WTC11 (cell line): ENCODE results near the gene UBL4B. TPM values are rescaled to one million over a fixed set of nuclear protein-coding genes. Genes with fewer than 3 reads are reported as not detected.

Experiments
- ATAC-seq: fragments of 200-7000 bp; cut with Tn5 transposase; 2 replicates; pipeline ENCODE4 v1.10.0; 2021; ENCODE audit warnings: mild to moderate bottlenecking, moderate library complexity
- CTCF ChIA-PET: fragments of 300-600 bp; sonication (Branson Sonifier 250); formaldehyde crosslinking; loops from one replicate; lab custom pipeline; 2021; ENCODE audit warnings: antibody characterized with exemption; lab: Charles Lee
- POLR2A ChIA-PET: fragments of 350-600 bp; sonication (Branson Sonifier 250); formaldehyde crosslinking; loops from one replicate; lab custom pipeline; 2021; ENCODE audit warnings: antibody characterized with exemption; lab: Charles Lee
- DNase-seq: peaks from one replicate; pipeline ENCODE4 v3.0.0; 2021; ENCODE audit warnings: low spot score
- H3K27ac Mint-ChIP-seq: 2 replicates; pipeline ENCODE4 v1.8.0; 2021; ENCODE audit warnings: mixed read lengths
- H3K27me3 Mint-ChIP-seq: 2 replicates; pipeline ENCODE4 v1.8.0; 2021; ENCODE audit warnings: low read depth, mild to moderate bottlenecking, moderate library complexity, mixed read lengths
- H3K36me3 Mint-ChIP-seq: 2 replicates; pipeline ENCODE4 v1.8.0; 2021; ENCODE audit warnings: mixed read lengths
- H3K4me1 Mint-ChIP-seq: 2 replicates; pipeline ENCODE4 v1.8.0; 2022; ENCODE audit warnings: mixed read lengths
- H3K4me3 Mint-ChIP-seq: 2 replicates; pipeline ENCODE4 v1.8.0; 2021; ENCODE audit warnings: mild to moderate bottlenecking, moderate library complexity, mixed read lengths
- H3K9me3 Mint-ChIP-seq: 2 replicates; pipeline ENCODE4 v1.8.0; 2021; ENCODE audit warnings: mixed read lengths
- ATF1 ChIP-seq: sonication (generic); formaldehyde crosslinking; IDR thresholded peaks from 2 replicates; pipeline ENCODE4 v1.8.1; 2023; ENCODE audit warnings: mild to moderate bottlenecking, moderate library complexity, missing genetic modification reagents
- ATF3 ChIP-seq: sonication (generic); formaldehyde crosslinking; conservative IDR thresholded peaks from 2 replicates; pipeline ENCODE4 v1.8.1; 2022; ENCODE audit warnings: mild to moderate bottlenecking, missing genetic modification reagents
- CREB1 ChIP-seq: sonication (generic); formaldehyde crosslinking; IDR thresholded peaks from 2 replicates; pipeline ENCODE4 v1.8.0; 2023; ENCODE audit warnings: mild to moderate bottlenecking, missing genetic modification reagents
- CREM ChIP-seq: sonication (generic); formaldehyde crosslinking; IDR thresholded peaks from 2 replicates; pipeline ENCODE4 v1.8.1; 2022; ENCODE audit warnings: mild to moderate bottlenecking, missing genetic modification reagents, moderate library complexity
- E2F4 ChIP-seq: sonication (generic); formaldehyde crosslinking; IDR thresholded peaks from 2 replicates; pipeline ENCODE4 v1.8.1; 2022; ENCODE audit warnings: low read depth, mild to moderate bottlenecking, moderate library complexity, missing genetic modification reagents, borderline replicate concordance
- ETV6 ChIP-seq: sonication (generic); formaldehyde crosslinking; IDR thresholded peaks from 2 replicates; pipeline ENCODE4 v1.8.1; 2022; ENCODE audit warnings: mild to moderate bottlenecking, missing genetic modification reagents
- FOXK1 ChIP-seq: sonication (generic); formaldehyde crosslinking; IDR thresholded peaks from 2 replicates; pipeline ENCODE4 v1.8.0; 2022; ENCODE audit warnings: mild to moderate bottlenecking, moderate library complexity, missing genetic modification reagents
- FOXP1 ChIP-seq: sonication (generic); formaldehyde crosslinking; IDR thresholded peaks from 2 replicates; pipeline ENCODE4 v1.8.0; 2022; ENCODE audit warnings: missing genetic modification reagents, mild to moderate bottlenecking, moderate library complexity, borderline replicate concordance
- GABPB1 ChIP-seq: sonication (generic); formaldehyde crosslinking; IDR thresholded peaks from 2 replicates; pipeline ENCODE4 v1.8.1; 2023; ENCODE audit warnings: mild to moderate bottlenecking, missing genetic modification reagents
- HMGXB4 ChIP-seq: sonication (generic); formaldehyde crosslinking; IDR thresholded peaks from 2 replicates; pipeline ENCODE4 v1.8.1; 2023; ENCODE audit warnings: mild to moderate bottlenecking, moderate library complexity, missing genetic modification reagents
- JUN ChIP-seq: sonication (generic); formaldehyde crosslinking; IDR thresholded peaks from 2 replicates; pipeline ENCODE4 v1.8.0; 2023; ENCODE audit warnings: mild to moderate bottlenecking, missing genetic modification reagents
- KAT7 ChIP-seq: sonication (generic); formaldehyde crosslinking; IDR thresholded peaks from 2 replicates; pipeline ENCODE4 v1.8.1; 2023; ENCODE audit warnings: missing genetic modification reagents, mild to moderate bottlenecking, borderline replicate concordance
- NFATC4 ChIP-seq: fragments of 250-450 bp; sonication (Bioruptor Pico); IDR thresholded peaks from 2 replicates; pipeline ENCODE4 v1.9.0; 2021; ENCODE audit warnings: mild to moderate bottlenecking
- NR2C2 ChIP-seq: sonication (generic); formaldehyde crosslinking; IDR thresholded peaks from 2 replicates; pipeline ENCODE4 v1.8.0; 2022; ENCODE audit warnings: mild to moderate bottlenecking, missing genetic modification reagents
- PREB ChIP-seq: sonication (generic); formaldehyde crosslinking; IDR thresholded peaks from 2 replicates; pipeline ENCODE4 v1.8.1; 2022; ENCODE audit warnings: mild to moderate bottlenecking, missing genetic modification reagents, moderate library complexity, borderline replicate concordance
- PRRX2 ChIP-seq: fragments of 250-450 bp; sonication (Bioruptor Pico); IDR thresholded peaks from 2 replicates; pipeline ENCODE4 v1.8.0; 2021; ENCODE audit warnings: mild to moderate bottlenecking
- SMAD4 ChIP-seq: sonication (generic); formaldehyde crosslinking; IDR thresholded peaks from 2 replicates; pipeline ENCODE4 v1.8.0; 2022; ENCODE audit warnings: mild to moderate bottlenecking, missing genetic modification reagents
- SP1 ChIP-seq: sonication (generic); formaldehyde crosslinking; conservative IDR thresholded peaks from 2 replicates; pipeline ENCODE4 v1.8.1; 2022; ENCODE audit warnings: missing genetic modification reagents
- TCF7 ChIP-seq: sonication (generic); formaldehyde crosslinking; IDR thresholded peaks from 2 replicates; pipeline ENCODE4 v1.8.0; 2022; ENCODE audit warnings: mild to moderate bottlenecking, low read depth, missing genetic modification reagents, moderate library complexity
- USF1 ChIP-seq: sonication (generic); formaldehyde crosslinking; IDR thresholded peaks from 2 replicates; pipeline ENCODE4 v1.8.0; 2022; ENCODE audit warnings: mild to moderate bottlenecking, missing genetic modification reagents
- ZBTB43 ChIP-seq: sonication (generic); formaldehyde crosslinking; IDR thresholded peaks from 2 replicates; pipeline ENCODE4 v1.8.1; 2023; ENCODE audit warnings: mild to moderate bottlenecking, missing genetic modification reagents
- ZNF138 ChIP-seq: sonication (generic); formaldehyde crosslinking; conservative IDR thresholded peaks from 2 replicates; pipeline ENCODE4 v1.8.1; 2022; ENCODE audit warnings: mild to moderate bottlenecking, moderate library complexity, missing genetic modification reagents
- ZNF232 ChIP-seq: sonication (generic); formaldehyde crosslinking; IDR thresholded peaks from 2 replicates; pipeline ENCODE4 v1.8.0; 2022; ENCODE audit warnings: mild to moderate bottlenecking, missing genetic modification reagents
- ZNF263 ChIP-seq: sonication (generic); formaldehyde crosslinking; IDR thresholded peaks from 2 replicates; pipeline ENCODE4 v1.8.1; 2022; ENCODE audit warnings: low read depth, mild to moderate bottlenecking, moderate library complexity, missing genetic modification reagents
- ZNF317 ChIP-seq: sonication (generic); formaldehyde crosslinking; IDR thresholded peaks from 2 replicates; pipeline ENCODE4 v1.8.1; 2023; ENCODE audit warnings: low read depth, mild to moderate bottlenecking, moderate library complexity, missing genetic modification reagents, borderline replicate concordance
- ZNF512 ChIP-seq: sonication (generic); formaldehyde crosslinking; IDR thresholded peaks from 2 replicates; pipeline ENCODE4 v1.8.1; 2022; ENCODE audit warnings: missing genetic modification reagents, borderline replicate concordance
- total RNA-seq: library from RNA; stranded (reverse); gene quantifications from 3 replicates; pipeline ENCODE4 v1.2.3, GENCODE V29; 2021
- TF ChIP-seq, protein P1 (sequence below): sonication (generic); formaldehyde crosslinking; IDR thresholded peaks from 2 replicates; pipeline ENCODE4 v1.8.0; 2022; ENCODE audit warnings: mild to moderate bottlenecking, missing genetic modification reagents

Gene UBL4B
- total RNA-seq, 1 experiment from 2014 or later, result 0.11 TPM

DNA sequence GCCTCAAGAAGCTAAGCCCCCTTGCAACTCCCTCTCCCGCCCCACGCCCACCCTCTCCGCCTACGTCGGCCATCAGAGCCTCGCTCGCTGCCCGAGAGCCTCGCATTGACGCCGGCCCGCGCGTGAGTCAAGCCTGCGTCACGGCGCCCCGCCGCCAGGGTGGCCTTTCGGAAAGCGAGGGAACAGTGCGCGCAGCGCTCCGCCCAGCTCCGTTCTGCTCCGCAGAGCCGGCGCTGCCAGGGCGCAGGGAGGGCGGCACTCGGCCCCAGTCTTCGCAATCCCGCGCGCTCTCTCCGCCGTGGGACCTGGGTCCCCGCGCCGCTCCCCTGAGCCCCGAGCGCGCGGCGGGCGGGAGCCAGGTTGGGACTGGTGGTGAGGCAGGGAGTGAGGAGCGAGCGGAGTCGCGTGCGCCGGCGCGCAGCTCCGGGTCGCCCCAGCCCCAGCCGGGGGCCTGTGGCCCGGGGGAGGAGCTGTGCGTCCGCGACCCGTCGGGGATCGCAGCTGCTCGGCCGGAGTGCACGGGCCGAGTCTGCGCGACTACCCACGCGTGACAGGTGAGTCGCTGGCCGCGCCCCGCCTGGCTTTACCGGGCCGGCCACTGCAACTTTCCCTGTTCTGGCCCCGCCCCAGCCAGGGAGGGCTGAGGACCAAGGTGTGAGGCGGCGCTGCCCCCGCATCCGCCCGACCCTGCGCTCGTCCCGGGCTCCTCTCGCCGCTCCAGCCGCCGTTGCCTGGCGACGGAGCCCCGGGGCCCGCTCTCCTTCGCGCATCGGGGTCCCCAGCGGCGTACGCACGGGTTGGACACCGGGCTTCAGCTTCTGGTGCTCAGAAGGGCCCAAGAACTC is 38.3 kb downstream of the UBL4B start, which contains the start of gene SLC6A17:
Gene SLC6A17 (plus strand): TSS at position 165 of the 845 bp plus-strand sequence. CDS start 16,436 bp downstream, outside the sequence.
- TF ChIP-seq ATF1 (CRISPR knock-in tag) (0 out of 2 replicates have a peak, but pooled peaks have one; percentile 42), SP1 (no peak), ZNF317 (CRISPR knock-in tag) (no peak), ZNF232 (CRISPR knock-in tag) (no peak), ETV6 (CRISPR knock-in tag) (peak; percentile 48; the same call in 1 of the 2 replicates), ZNF263 (CRISPR knock-in tag) (no peak), SMAD4 (CRISPR knock-in tag) (no peak), ZNF512 (CRISPR knock-in tag) (no peak), NFATC4 (CRISPR knock-in tag) (no peak), PREB (no peak), HMGXB4 (peak; percentile 73; the same call in 1 of the 2 replicates), ZNF138 (no peak), ZBTB43 (CRISPR knock-in tag) (0 out of 2 replicates have a peak, but pooled peaks have one; percentile 29), USF1 (0 out of 2 replicates have a peak, but pooled peaks have one; percentile 14), KAT7 (CRISPR knock-in tag) (0 out of 2 replicates have a peak, but pooled peaks have one; percentile 43), ATF3 (CRISPR knock-in tag) (no peak), PRRX2 (no peak), CREM (no peak), JUN (no peak), NR2C2 (CRISPR knock-in tag) (no peak), CREB1 (CRISPR knock-in tag) (no peak), FOXP1 (CRISPR knock-in tag) (0 out of 2 replicates have a peak, but pooled peaks have one; percentile 15), E2F4 (CRISPR knock-in tag) (0 out of 2 replicates have a peak, but pooled peaks have one; percentile 50), GABPB1 (CRISPR knock-in tag) (no peak), FOXK1 (CRISPR knock-in tag) (no peak; the same call in 1 of the 2 replicates), TCF7 (CRISPR knock-in tag) (no peak)
- TF ChIP-seq, protein P1, sequence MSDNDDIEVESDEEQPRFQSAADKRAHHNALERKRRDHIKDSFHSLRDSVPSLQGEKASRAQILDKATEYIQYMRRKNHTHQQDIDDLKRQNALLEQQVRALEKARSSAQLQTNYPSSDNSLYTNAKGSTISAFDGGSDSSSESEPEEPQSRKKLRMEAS (CRISPR knock-in tag), result peak; percentile 47; the same call in 1 of the 2 replicates
- H3K27ac Mint-ChIP-seq, result no peak within 1 kb of the TSS
- CTCF ChIA-PET, result interaction anchor here (0.6 to 2.9 kb wide), 26 partner anchors 8 to 345 kb away, joined by 3 to 17 read pairs (median 4); partner anchors contain the start of genes ALX3, RBM15 and STRIP1
- H3K27me3 Mint-ChIP-seq, result peaks cover 47% of the 10 kb centered on the region
- peak; percentile 76 for ATAC-seq
- peak; percentile 63 for DNase-seq
- POLR2A ChIA-PET, result interaction anchor here (0.5 kb wide), 1 partner anchor 819 kb away, joined by 3 read pairs; no protein-coding TSS in a partner anchor
- peaks cover 6% of the 10 kb centered on the region for H3K4me1 Mint-ChIP-seq
- no peaks in the 10 kb centered on the region for H3K36me3 Mint-ChIP-seq
- H3K4me3 Mint-ChIP-seq, result peak within 1 kb of the TSS; percentile 60
- H3K9me3 Mint-ChIP-seq, result no peaks in the 10 kb centered on the region
